Measurements from ENCODE around the gene AUNIP.

DNA sequence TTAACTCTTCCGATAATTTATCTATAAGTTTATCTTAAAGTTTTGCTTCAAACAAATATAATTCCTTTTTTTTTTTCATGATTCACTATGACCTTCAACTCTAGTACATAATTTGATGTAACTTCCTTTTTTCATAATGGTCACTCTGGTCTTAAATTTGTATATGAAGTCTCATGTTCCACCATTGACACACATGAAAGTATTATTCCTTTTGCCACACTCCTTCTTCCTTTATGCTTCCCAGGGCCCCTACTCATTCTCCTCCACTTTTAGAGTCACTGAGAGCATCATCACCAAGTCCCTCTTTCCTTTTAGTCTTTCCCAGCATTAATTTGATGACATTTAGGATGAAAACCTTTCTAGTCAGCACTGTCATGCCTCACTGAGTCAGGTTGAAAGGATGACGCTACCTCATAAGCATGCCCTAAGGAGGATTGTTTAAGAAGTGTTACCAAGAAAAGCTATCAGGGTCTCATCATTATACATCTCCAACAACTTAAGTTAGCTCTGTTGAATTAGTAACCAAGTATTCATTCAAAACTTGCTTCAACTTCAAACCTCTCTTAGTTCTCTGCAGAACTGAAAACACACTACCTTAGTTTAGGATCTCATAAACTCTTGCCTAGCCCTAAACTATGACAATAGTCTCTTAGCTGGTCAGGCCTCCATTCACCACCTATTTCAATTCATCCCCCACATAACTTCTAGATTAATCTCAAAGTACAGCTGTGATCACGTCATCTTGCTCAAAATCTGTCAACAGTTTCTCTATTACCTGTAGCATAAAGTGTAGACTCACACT, 14.5 kb downstream of the AUNIP start:
- TF ChIP-seq, protein P1, sequence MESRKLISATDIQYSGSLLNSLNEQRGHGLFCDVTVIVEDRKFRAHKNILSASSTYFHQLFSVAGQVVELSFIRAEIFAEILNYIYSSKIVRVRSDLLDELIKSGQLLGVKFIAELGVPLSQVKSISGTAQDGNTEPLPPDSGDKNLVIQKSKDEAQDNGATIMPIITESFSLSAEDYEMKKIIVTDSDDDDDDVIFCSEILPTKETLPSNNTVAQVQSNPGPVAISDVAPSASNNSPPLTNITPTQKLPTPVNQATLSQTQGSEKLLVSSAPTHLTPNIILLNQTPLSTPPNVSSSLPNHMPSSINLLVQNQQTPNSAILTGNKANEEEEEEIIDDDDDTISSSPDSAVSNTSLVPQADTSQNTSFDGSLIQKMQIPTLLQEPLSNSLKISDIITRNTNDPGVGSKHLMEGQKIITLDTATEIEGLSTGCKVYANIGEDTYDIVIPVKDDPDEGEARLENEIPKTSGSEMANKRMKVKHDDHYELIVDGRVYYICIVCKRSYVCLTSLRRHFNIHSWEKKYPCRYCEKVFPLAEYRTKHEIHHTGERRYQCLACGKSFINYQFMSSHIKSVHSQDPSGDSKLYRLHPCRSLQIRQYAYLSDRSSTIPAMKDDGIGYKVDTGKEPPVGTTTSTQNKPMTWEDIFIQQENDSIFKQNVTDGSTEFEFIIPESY (IDR thresholded peaks at IDR 0.05; ENCODE audit: borderline replicate concordance, low read depth) = no peak
- TF ChIP-seq, protein P2, sequence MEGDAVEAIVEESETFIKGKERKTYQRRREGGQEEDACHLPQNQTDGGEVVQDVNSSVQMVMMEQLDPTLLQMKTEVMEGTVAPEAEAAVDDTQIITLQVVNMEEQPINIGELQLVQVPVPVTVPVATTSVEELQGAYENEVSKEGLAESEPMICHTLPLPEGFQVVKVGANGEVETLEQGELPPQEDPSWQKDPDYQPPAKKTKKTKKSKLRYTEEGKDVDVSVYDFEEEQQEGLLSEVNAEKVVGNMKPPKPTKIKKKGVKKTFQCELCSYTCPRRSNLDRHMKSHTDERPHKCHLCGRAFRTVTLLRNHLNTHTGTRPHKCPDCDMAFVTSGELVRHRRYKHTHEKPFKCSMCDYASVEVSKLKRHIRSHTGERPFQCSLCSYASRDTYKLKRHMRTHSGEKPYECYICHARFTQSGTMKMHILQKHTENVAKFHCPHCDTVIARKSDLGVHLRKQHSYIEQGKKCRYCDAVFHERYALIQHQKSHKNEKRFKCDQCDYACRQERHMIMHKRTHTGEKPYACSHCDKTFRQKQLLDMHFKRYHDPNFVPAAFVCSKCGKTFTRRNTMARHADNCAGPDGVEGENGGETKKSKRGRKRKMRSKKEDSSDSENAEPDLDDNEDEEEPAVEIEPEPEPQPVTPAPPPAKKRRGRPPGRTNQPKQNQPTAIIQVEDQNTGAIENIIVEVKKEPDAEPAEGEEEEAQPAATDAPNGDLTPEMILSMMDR (IDR thresholded peaks at IDR 0.05) = no peak
- no peak for TF ChIP-seq RAD21 (IDR thresholded peaks at IDR 0.05; ENCODE audit: low read length)
- no peak for TF ChIP-seq EP300 (IDR thresholded peaks at IDR 0.05; ENCODE audit: borderline replicate concordance in 1 of 2, low read depth in 1 of 2, low read length in 1 of 2)
- TF ChIP-seq, protein P3, sequence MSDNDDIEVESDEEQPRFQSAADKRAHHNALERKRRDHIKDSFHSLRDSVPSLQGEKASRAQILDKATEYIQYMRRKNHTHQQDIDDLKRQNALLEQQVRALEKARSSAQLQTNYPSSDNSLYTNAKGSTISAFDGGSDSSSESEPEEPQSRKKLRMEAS (IDR thresholded peaks at IDR 0.05; ENCODE audit: low read depth) = no peak
- no peak for TF ChIP-seq SMC3 (IDR thresholded peaks at IDR 0.05; ENCODE audit: low read depth, low read length)
- no peak for TF ChIP-seq EZH2phosphoT487 (IDR thresholded peaks at IDR 0.05; ENCODE audit: borderline replicate concordance, low read depth)
- TF ChIP-seq YY1 (IDR thresholded peaks at IDR 0.05; ENCODE audit: low read depth) = no peak
- TF ChIP-seq POLR2AphosphoS5 (IDR thresholded peaks at IDR 0.05; ENCODE audit: low read depth, low read length) = no peak
- TF ChIP-seq, protein P4, sequence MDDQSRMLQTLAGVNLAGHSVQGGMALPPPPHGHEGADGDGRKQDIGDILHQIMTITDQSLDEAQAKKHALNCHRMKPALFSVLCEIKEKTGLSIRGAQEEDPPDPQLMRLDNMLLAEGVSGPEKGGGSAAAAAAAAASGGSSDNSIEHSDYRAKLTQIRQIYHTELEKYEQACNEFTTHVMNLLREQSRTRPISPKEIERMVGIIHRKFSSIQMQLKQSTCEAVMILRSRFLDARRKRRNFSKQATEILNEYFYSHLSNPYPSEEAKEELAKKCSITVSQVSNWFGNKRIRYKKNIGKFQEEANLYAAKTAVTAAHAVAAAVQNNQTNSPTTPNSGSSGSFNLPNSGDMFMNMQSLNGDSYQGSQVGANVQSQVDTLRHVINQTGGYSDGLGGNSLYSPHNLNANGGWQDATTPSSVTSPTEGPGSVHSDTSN (IDR thresholded peaks at IDR 0.05) = no peak
- no peak for TF ChIP-seq TAF1 (IDR thresholded peaks at IDR 0.05; ENCODE audit: borderline replicate concordance, low read depth, low read length)
- TF ChIP-seq RCOR1 (IDR thresholded peaks at IDR 0.05; ENCODE audit: low read length) = no peak
- TF ChIP-seq JUND (IDR thresholded peaks at IDR 0.05) = no peak
- TF ChIP-seq RXRA (IDR thresholded peaks at IDR 0.05; ENCODE audit: borderline replicate concordance, low read depth) = no peak
